SK-N-DZ (cell line): ENCODE data around the gene C12orf57.

ENCODE experiments used
- DNase-seq: peaks from one replicate; pipeline ENCODE4 v3.0.0-alpha.2; 2015; ENCODE audit warnings: low spot score

C12orf57 gene

GRCh38 chr12:6936636-6937480 lies 7.0 kb upstream of the C12orf57 start:
- DNase-seq = no peak

- DNase-seq = peak; percentile 98
Measured at GRCh38 chr12:6937481-6938352, 6.1 kb upstream of the C12orf57 start.

GRCh38 chr12:6938353-6939190 lies 5.2 kb upstream of the C12orf57 start:
- no peak for DNase-seq

- DNase-seq = no peak
Measured at GRCh38 chr12:6939191-6939540, 4.7 kb upstream of the C12orf57 start.

- DNase-seq = no peak
Measured at GRCh38 chr12:6941267-6941666, 2.6 kb upstream of the C12orf57 start.

GRCh38 chr12:6941782-6942181 lies 2.0 kb upstream of the C12orf57 start:
- no peak for DNase-seq

GRCh38 chr12:6942331-6942665 lies 1.5 kb upstream of the C12orf57 start:
- DNase-seq = no peak

GRCh38 chr12:6943389-6943721 lies 467 bp upstream of the C12orf57 start:
- DNase-seq = peak; percentile 98

- peak; percentile 95 for DNase-seq
Measured at GRCh38 chr12:6944381-6945186, 762 bp downstream of the C12orf57 start.

GRCh38 chr12:6945613-6946012 lies 1.8 kb downstream of the C12orf57 start:
- DNase-seq = no peak

- DNase-seq = no peak
Measured at GRCh38 chr12:6946033-6946919, 2.5 kb downstream of the C12orf57 start.

- no peak for DNase-seq
Measured at GRCh38 chr12:6946920-6947374, 3.1 kb downstream of the C12orf57 start.

GRCh38 chr12:6947615-6948014 lies 3.8 kb downstream of the C12orf57 start:
- DNase-seq = no peak

- DNase-seq = no peak
Measured at GRCh38 chr12:6948873-6949594, 5.2 kb downstream of the C12orf57 start.

GRCh38 chr12:6950401-6950801 lies 6.6 kb downstream of the C12orf57 start:
- peak; percentile 64 for DNase-seq

- no peak for DNase-seq
Measured at GRCh38 chr12:6950811-6951540, 7.2 kb downstream of the C12orf57 start, which contains the start of gene PTPN6. TSS of gene PTPN6 (plus strand) at chr12:6951356. CDS start at chr12:6951513, 157 bp downstream.

- no peak for DNase-seq
Measured at GRCh38 chr12:6951551-6952120, 7.8 kb downstream of the C12orf57 start.
